ENCODE measurements around the gene PIGZ.

DNA sequence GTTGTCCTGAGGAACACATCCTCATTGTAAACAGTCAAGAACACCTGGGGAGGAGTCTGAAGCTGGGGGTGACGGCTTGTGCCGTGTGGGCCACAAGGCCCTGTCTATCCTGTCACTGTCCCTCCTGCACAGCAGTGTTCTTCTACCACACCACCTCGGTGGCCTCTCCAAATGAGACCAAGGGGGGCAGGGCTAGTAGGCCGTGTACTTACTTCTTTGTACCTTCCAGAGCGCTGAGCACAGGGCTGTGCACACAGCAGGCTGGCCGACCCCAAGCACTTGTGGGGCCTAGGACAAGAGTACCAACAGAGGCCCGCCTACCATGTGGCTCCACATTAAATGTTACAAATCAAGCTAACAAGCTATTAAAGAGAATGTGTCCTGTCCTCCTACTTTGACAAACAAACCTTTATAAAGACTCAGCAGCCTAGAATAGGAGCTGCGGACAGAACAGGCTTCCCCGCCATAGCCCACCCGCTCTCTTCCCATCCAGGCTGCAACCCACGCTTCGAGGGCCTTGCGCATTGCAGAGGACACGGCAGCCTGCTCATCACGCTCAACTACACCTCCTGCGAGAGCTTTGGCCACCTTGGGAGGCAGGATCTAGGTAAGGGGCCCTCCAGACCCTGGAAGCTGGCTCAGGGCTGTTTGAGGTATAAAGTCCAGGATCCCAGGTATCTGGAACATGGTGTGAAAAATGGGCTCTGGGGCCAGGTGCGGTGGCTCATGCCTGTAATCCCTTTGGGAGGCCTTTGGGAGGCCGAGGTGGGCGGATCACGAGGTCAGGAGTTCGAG, 30.5 kb upstream of the PIGZ start:
- TF ChIP-seq CTCF (IDR thresholded peaks at IDR 0.05) (no peak), EZH2phosphoT487 (IDR thresholded peaks at IDR 0.05) (no peak), EZH2 (IDR thresholded peaks at IDR 0.05) (no peak)
